Parathyroid adenoma (tissue), 2 donors: ENCODE results near the gene ADCY3.
A peak's percentile ranks its signal among the peaks of the same experiment; 100 is the strongest.

ENCODE experiments used
- H2AFZ ChIP-seq: fragments of 300-600 bp; sonication (generic); one replicate; pipeline ENCODE4 v1.7.0; 2017; ENCODE audit warnings: antibody characterized with exemption, mild to moderate bottlenecking
- H3K27ac ChIP-seq: fragments of 300-600 bp; sonication (generic); one replicate; pipeline ENCODE4 v1.7.0; 2017
- H3K27me3 ChIP-seq: fragments of 300-600 bp; sonication (generic); one replicate; pipeline ENCODE4 v1.7.0; 2017; ENCODE audit warnings: low read length; ENCODE audit not compliant: control insufficient read depth, insufficient read depth
- H3K36me3 ChIP-seq: fragments of 300-600 bp; sonication (generic); one replicate; pipeline ENCODE4 v1.7.0; 2017; ENCODE audit warnings: low read length; ENCODE audit not compliant: control insufficient read depth, insufficient read depth
- H3K4me1 ChIP-seq: fragments of 300-600 bp; sonication (generic); one replicate; pipeline ENCODE4 v1.7.0; 2017; ENCODE audit warnings: control low read depth
- H3K4me2 ChIP-seq: fragments of 300-600 bp; sonication (generic); one replicate; pipeline ENCODE4 v1.7.0; 2017; ENCODE audit warnings: low read length
- H3K4me3 ChIP-seq: fragments of 300-600 bp; sonication (generic); one replicate; pipeline ENCODE4 v1.7.0; 2017; ENCODE audit warnings: low read depth, low read length
- H3K79me2 ChIP-seq: fragments of 300-600 bp; sonication (generic); one replicate; pipeline ENCODE4 v1.7.0; 2017; ENCODE audit warnings: control low read depth
- H3K9ac ChIP-seq: fragments of 300-600 bp; sonication (generic); one replicate; pipeline ENCODE4 v1.7.0; 2017; ENCODE audit warnings: mild to moderate bottlenecking
- H3K9me3 ChIP-seq: fragments of 300-600 bp; sonication (generic); one replicate; pipeline ENCODE4 v1.7.0; 2017; ENCODE audit warnings: low read length; ENCODE audit not compliant: control insufficient read depth
- TF ChIP-seq, protein P1 (sequence below): fragments of 300-600 bp; sonication (generic); IDR thresholded peaks from one replicate; pipeline ENCODE4 v1.7.0; 2017; ENCODE audit warnings: antibody characterized with exemption, mild to moderate bottlenecking
- donor health status: primary hyperparathyroidism.

ADCY3 gene

DNA sequence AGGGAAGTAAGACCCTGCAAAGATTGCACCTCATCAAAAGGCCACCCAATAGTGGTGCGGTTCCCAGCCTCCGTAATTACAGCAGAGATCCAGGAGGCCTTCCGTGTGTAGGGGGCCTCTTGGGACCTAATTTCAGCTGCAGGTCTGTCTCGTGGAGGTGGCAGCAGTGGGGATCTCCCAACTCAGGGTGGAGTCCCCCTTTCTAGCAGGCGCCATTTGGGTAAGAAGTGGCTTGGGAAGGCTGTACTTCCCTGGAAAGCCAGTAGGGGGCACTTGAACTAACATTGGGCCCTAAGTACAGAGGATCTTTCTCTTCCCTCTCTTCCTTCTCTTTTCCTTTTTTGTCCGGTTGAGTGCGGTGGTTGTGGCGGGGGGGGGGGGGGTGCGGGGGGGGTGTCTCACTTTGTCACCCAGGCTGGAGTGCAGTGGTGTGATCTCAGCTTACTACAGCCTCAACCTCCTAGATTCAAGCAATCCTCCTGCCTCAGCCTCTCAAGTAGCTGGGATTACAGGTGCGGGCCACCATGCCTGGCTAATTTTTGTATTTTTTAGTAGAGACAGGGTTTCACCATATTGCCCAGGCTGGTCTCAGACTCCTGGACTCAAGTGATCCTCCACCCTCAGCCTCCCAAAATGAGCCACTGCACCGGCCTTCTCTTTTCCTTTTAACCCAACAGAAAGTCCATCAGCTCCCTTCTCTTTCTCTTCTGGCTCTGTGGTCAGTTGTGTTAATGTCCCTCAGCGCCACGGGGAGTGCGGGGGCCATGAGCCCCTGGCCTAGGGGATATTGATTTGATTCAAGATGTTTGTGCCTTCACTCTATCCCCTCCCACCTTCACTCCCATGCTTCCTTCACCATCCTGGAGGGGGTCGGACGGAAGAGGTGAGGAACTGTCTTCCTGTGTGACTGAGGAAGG is 94.8 kb downstream of the ADCY3 start:
- H3K9ac ChIP-seq, result no peak overlapping the region
- H3K27ac ChIP-seq, result no peak overlapping the region
- H3K27me3 ChIP-seq, result no peaks in the 10 kb centered on the region
- TF ChIP-seq, protein P1, sequence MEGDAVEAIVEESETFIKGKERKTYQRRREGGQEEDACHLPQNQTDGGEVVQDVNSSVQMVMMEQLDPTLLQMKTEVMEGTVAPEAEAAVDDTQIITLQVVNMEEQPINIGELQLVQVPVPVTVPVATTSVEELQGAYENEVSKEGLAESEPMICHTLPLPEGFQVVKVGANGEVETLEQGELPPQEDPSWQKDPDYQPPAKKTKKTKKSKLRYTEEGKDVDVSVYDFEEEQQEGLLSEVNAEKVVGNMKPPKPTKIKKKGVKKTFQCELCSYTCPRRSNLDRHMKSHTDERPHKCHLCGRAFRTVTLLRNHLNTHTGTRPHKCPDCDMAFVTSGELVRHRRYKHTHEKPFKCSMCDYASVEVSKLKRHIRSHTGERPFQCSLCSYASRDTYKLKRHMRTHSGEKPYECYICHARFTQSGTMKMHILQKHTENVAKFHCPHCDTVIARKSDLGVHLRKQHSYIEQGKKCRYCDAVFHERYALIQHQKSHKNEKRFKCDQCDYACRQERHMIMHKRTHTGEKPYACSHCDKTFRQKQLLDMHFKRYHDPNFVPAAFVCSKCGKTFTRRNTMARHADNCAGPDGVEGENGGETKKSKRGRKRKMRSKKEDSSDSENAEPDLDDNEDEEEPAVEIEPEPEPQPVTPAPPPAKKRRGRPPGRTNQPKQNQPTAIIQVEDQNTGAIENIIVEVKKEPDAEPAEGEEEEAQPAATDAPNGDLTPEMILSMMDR, result peak; percentile 9
- peaks cover 8% of the 10 kb centered on the region for H3K4me1 ChIP-seq
- no peak overlapping the region for H2AFZ ChIP-seq
- no peaks in the 10 kb centered on the region for H3K79me2 ChIP-seq
- no peak overlapping the region for H3K4me2 ChIP-seq
- no peaks in the 10 kb centered on the region for H3K36me3 ChIP-seq
- no peak overlapping the region for H3K4me3 ChIP-seq
- H3K9me3 ChIP-seq, result no peaks in the 10 kb centered on the region

DNA sequence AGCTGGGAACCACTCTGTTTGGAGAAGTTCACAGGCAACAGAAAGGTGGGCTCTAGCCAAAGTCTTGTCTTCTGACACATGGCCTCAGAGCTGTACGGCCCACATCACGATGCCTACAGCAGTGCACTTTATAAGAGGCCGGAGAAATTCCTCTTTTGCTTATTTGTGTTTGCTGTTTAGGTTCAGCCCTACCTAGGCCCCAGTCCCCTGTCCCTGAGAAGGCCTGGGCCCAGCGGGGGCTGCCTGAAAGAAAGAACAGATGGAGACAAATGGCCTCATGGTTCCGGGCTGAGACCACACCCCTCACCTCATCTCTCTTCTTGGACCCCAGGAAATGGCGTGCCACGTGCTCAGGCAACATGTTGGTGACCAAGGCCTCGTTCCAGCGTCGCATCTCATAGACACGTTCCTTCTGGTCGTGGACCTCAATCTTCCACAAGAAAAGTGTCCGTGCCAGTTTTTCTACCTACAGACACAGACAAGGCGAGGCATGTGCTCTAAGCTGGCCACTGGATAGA is 95.9 kb downstream of the ADCY3 start:
- Histone ChIP-seq H3K36me3 (no peaks in the 10 kb centered on the region), H3K27ac (no peak overlapping the region)

DNA sequence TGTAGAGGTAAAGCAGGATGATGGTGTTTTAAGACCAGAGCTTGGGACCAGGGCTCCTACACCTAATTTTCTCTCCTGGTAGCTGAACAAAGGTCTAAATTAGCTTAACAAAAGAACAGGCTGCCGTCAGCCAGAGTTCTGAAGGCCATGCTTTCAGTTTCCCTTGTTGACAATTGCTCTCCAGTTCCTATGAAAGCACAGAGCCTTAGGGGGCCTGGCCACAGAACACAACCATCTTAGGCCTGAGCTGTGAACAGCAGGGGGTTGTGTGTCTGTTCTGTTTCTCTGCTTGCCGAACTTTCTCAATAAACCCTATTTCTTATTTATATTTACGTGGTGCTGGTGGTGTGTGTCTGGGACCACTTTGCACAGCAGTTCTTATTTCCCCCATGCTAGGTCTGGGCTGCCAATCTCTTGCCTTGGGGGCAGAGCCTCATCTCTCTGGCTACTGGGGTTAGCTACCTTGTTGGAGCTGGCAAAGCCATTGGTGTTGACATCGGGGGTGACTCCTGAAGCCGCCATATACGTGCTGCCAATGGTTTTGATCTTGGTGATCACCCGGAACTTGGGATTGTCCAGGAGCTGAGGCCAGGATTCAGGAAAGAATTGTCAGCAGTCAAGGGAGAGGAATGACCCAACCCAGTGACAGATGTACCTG is 97.9 kb downstream of the ADCY3 start:
- H3K36me3 ChIP-seq, result no peaks in the 10 kb centered on the region
- TF ChIP-seq, protein P1, result no peak
- no peak overlapping the region for H3K27ac ChIP-seq

More for the DNA sequence above, 95.9 kb downstream of the ADCY3 start:
- TF ChIP-seq, protein P1, result no peak
- Histone ChIP-seq H3K9me3 (no peaks in the 10 kb centered on the region), H2AFZ (no peak overlapping the region), H3K4me2 (no peak overlapping the region), H3K79me2 (no peaks in the 10 kb centered on the region), H3K9ac (no peak overlapping the region), H3K4me1 (peaks cover 8% of the 10 kb centered on the region), H3K4me3 (no peak overlapping the region), H3K27me3 (no peaks in the 10 kb centered on the region)

DNA sequence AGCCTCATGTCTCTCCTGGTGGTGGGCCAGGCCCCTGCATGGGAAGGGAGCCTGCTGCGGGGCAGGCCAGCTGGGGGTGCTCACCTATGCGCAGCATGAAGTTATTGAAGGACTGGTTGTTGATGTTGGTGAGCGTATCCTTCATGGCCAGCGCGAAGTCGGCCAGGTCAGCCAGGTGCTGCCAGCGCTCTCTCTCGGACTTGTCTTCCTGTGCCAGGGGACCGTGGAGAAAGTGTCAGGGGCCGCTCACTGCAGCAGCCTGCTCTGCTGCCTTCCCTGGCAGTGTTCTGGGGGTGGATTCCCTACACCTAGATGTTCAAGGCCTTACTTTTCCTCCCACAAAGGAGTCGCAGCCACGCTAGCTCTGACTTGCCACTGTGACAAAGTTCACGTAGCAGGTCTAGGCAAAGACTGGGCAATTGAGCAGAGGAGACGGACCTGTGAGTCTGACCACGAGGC is 98.6 kb downstream of the ADCY3 start:
- Histone ChIP-seq H3K4me2 (no peak overlapping the region), H3K9ac (no peak overlapping the region), H3K79me2 (no peaks in the 10 kb centered on the region), H3K9me3 (no peaks in the 10 kb centered on the region), H3K4me3 (no peak overlapping the region), H3K27me3 (no peaks in the 10 kb centered on the region), H3K27ac (no peak overlapping the region), H2AFZ (no peak overlapping the region), H3K4me1 (no peaks in the 10 kb centered on the region), H3K36me3 (no peaks in the 10 kb centered on the region)
- TF ChIP-seq, protein P1, result no peak

More for the DNA sequence above, 97.9 kb downstream of the ADCY3 start:
- Histone ChIP-seq H3K4me2 (no peak overlapping the region), H3K9me3 (no peaks in the 10 kb centered on the region), H3K9ac (no peak overlapping the region), H3K4me1 (peaks cover 5% of the 10 kb centered on the region), H3K27me3 (no peaks in the 10 kb centered on the region), H3K79me2 (no peaks in the 10 kb centered on the region), H2AFZ (no peak overlapping the region), H3K4me3 (no peak overlapping the region)
